DMS53 treated with DMSO at 0.1 percent for 48 hours (cell line): ENCODE results near the gene ATP8B4.
A peak's percentile ranks its signal among the peaks of the same experiment; 100 is the strongest.
"Not testable (repeated sequence)": the region's sequence is repeated elsewhere in the genome, so short reads cannot be mapped to it uniquely, and the experiment has no call there.

ENCODE experiments used
- DNase-seq: peaks from one replicate; lab custom pipeline; 2025; ENCODE audit not compliant: unreplicated experiment; lab: John Stamatoyannopoulos, UW

Gene ATP8B4, protein sequence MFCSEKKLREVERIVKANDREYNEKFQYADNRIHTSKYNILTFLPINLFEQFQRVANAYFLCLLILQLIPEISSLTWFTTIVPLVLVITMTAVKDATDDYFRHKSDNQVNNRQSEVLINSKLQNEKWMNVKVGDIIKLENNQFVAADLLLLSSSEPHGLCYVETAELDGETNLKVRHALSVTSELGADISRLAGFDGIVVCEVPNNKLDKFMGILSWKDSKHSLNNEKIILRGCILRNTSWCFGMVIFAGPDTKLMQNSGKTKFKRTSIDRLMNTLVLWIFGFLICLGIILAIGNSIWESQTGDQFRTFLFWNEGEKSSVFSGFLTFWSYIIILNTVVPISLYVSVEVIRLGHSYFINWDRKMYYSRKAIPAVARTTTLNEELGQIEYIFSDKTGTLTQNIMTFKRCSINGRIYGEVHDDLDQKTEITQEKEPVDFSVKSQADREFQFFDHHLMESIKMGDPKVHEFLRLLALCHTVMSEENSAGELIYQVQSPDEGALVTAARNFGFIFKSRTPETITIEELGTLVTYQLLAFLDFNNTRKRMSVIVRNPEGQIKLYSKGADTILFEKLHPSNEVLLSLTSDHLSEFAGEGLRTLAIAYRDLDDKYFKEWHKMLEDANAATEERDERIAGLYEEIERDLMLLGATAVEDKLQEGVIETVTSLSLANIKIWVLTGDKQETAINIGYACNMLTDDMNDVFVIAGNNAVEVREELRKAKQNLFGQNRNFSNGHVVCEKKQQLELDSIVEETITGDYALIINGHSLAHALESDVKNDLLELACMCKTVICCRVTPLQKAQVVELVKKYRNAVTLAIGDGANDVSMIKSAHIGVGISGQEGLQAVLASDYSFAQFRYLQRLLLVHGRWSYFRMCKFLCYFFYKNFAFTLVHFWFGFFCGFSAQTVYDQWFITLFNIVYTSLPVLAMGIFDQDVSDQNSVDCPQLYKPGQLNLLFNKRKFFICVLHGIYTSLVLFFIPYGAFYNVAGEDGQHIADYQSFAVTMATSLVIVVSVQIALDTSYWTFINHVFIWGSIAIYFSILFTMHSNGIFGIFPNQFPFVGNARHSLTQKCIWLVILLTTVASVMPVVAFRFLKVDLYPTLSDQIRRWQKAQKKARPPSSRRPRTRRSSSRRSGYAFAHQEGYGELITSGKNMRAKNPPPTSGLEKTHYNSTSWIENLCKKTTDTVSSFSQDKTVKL

DNA sequence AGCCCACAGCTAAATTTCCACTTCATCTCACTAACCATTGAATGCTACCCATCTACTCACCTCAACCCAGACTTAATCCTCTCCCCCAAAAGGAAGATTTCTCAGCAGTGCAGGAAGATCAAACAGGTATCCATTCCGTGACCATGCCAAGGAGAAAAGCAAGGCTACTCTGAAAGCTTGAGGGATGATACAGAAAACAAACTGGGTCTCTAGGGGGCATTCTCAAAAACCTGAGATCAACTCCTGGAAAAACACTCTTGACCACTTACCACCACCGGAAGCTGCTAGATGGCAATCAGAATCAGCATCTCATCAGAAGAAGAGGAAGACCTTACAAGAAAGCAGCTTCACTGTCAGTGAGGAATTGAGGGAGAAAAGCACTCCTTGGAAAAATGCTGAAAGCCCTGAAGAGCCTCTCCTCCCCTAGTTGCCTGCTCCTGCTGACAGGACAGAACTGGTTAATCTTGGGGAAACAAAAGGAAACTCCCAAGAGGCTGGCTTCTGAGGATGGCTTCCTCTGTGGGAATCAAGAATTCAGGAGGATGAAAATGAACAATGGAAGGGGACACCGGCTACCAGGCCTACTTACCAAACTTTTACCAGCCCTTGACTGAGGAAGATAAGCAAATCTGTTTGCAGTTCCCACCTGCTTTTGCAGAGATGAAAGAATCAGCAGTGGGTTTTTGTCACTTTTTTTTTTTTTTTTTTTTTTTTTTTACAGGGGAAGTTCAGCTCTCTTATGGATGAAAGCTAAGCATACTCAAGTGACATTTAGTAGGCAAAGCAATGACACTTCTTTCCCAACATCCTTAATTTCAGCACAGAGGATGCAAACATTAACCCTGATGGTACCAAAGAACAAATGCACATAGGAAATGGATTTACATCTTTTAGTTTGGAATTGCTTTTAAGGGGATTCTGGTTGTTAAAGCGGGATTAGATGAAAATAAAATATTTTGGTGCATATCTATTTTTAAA lies at the start of gene ATP8B4:
Gene ATP8B4 (minus strand): TSS at position 171 of the 978 bp plus-strand sequence. CDS start 12,267 bp downstream, outside the sequence.
- no peak for DNase-seq

DNA sequence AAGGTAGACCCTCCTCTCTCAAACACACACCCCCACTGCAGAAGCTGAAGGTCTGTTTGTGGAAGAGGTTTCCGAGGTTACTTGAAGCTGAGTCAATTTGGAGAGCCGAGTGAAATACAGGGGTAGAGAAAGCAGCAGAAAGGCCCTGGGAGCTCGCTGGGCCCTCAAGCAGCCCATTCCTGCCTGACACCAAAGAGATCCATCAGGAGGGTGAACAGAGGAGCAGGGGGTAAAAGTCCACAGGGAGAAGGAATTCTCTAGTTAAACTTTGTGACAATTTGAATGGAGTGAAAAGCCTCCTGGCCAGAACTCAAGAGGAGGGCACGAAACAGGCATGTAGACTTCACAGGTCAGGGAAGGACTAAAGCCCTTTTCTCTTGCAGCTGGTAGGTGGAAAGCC lies 49.3 kb upstream of the ATP8B4 start:
- no peak for DNase-seq

DNA sequence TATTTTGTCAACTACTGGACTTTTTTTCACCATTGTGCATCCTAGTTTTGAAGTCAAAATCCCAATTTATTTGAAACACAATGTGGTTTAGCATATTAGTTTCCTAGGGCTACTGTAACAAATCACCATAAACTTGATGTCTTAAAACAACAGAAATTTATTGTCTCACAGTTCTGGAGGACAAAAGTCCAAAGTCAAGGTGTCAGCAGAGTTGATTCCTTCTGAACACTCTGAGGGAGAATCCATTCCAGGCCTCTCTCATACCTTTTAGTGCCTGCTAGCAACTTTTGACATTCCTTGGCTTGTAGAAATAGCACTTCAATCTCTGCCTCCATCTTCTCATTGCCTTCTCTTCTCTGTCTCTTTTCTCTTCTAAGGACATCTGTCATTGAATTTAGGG lies 48.1 kb upstream of the ATP8B4 start:
- no peak for DNase-seq

DNA sequence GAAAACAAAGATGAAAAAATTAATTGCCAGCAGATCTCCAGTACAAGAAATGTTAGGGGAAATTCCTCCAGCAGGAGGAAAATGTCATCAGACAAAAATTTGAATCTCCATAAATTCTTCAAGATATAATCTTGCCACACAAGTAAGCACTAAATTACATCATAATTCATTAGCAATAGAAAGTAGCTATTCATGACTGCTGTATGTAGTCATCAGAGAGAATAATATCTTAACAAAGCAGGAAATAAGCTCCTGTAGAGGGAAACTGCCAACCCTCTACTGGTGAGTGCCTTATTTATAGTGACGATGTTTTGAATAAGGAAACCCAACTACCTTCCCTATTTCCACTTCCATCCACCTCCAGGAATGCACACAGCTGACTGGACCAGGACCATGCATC lies 47.2 kb upstream of the ATP8B4 start:
- no peak for DNase-seq

DNA sequence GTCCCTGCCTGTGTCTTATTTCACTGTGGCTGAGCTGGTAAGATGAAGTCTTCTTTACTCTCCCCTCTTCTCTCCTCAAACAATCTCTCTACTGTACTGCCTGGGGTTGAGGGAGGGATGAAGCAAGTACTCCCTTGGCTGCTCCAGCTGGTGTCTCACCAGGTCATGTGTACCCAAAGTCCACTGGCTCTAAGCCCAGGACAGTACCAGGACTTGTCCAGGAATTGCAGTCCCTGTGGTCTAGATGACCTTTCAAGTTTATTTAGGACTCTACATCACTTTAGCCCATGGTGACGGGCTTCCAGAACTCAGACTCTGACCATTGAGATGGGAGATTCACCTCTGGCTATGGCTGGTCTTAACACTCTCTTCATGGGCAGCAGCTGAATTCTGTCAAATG lies 45.4 kb upstream of the ATP8B4 start:
- DNase-seq: no peak

DNA sequence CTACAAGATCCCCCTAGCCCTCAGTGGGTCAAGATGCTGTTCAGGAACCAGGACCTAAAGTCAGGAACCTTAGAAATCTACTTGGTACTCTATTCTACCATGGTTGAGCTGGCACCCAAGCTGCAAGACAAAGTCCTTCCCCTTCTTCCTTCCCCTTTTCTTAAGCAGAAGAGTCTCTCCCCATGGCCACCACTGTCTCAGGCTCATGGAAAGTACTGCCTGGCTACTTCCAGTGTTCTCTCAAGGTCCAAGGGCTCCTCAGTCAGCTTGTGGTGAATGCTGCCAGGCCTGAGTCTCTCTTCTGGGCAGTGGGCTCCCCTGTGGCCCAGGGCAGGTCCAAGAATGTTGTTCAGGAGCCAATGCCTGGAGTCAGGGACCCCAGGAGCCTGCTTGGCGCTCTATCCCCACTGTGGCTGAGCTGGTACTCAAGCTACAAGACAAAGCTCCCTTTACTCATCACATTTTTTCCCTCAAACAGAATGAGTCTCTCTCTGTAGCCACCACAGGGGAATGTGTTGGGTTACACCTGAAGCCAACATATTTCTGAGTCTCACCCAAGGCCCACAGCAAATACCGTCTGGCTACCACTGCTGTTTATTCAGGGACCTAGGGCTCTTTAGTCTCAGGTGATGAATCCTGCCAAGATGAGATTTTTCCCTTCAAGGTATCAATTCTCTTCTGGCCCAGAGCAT lies 44.8 kb upstream of the ATP8B4 start:
- no peak for DNase-seq

DNA sequence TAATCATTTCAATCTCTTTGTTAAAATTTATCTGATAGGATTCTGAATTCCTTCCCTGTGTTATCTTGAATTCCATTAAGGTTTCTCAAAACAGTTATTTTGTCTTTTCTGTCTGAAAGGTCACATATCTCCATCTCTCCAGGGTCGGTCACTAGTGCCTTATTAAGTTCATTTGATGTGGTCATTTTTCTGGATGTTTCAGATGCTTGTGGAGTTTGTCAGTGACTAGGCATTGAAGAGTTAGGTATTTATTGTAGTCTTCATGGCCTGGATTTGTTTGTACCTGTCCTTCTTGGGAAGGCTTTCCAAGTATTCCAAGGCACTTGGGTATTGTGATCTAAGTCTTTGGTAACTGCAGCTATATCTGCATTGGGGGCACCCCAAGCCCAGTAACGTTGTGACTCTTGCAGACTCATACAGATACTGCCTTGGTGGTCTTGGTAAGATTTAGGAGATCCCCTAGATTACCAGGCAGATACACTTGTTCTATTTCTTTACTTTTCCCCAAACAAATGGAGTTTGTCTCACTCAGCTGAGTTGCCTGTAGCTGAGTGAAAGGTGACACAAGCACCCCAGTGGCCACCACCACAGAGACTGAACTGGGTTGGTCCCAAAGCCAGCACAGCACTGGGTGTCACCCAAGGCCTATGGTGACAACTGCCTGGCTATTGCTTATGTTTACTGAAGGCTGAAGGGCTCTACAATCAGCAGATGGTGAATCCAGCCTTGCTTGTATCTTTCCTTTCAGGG lies 44.1 kb upstream of the ATP8B4 start:
- DNase-seq: no peak

DNA sequence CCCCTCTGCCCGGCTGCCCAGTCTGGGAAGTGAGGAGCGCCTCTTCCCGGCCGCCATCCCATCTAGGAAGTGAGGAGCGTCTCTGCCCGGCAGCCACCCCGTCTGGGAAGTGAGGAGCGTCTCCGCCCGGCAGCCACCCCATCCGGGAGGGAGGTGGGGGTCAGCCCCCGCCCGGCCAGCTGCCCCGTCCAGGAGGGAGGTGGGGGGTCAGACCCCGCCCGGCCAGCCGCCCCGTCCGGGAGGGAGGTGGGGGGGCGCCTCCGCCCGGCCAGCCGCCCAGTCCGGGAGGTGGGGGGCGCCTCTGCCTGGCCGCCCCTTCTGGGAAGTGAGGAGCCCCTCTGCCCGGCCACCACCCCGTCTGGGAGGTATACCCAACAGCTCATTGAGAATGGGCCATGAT lies 39.2 kb upstream of the ATP8B4 start:
- not testable (repeated sequence) for DNase-seq

DNA sequence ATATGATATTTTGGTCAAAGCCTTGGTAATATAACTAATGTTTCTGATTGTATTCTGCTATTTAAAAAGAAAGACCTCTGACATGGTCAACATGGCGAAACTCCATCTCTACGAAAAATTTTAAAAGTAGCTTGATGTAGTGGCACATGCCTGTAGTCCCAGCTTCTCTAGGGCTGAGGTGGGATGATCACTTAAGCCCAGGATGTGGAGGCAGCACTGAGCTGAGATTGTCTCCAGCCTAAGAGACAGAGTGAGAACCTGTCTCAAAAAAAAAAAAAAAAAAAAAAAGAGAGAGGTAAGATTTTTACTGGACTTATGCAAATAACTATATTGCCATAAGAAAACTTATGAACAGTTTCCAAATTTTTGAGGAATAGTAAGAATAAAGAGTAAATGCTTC lies 32.4 kb upstream of the ATP8B4 start:
- no peak for DNase-seq

DNA sequence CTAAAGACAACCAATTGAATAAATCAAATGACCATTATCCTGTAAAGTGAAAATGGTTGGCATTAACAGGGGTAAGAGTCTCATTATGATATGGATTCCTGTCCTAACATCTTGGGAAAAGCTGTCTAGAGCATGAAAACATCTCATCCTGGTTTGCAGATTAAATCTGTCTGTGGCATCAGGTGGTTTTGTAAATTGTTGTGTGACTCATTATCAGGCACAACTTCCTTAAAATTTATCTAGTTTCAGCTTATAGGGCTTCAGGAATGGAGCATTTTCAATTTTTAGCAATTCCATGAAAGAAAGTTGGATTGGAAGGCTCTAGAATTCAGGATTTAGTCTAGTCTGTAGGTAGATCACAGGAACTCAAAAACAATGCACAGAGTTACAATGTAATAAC lies 31.8 kb upstream of the ATP8B4 start:
- DNase-seq: no peak

DNA sequence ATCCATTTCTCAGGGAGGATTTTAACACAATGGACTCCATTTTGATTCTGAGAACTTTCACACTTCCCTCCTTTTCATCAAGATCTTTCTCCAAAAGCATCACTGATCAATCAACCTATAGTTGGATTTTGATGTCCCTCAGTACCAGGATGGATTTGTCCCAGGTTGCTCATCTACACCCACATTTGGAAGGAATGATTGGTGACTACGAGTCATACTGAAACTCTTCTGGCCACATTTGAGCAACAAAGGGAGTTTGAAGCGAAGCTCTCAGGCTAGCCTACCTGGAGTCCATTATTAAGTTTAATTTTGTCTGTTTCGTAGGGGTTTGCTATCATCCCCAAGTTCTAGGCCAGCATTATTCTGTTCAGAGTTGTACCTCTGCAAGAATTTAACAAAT lies 31.3 kb upstream of the ATP8B4 start:
- no peak for DNase-seq

DNA sequence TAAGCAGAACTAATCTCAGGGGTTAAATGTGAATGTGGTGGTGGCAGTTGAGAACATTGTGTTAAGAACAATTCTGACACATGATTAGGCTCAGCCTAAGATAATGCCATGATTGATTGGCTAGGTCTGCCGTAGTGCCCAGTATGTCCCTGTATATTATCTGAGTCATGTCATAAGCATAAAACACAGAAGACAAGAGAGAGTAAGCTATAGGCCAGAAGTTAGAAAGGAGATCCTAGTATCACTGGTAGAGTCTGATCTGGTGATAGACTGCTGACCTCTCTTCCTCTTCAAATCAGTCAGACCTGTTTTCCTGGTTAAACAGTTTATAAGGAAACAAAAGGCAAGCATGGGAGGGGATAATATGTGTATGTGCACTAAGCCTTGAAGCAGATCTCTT lies 30.1 kb upstream of the ATP8B4 start:
- DNase-seq: peak; percentile 78

DNA sequence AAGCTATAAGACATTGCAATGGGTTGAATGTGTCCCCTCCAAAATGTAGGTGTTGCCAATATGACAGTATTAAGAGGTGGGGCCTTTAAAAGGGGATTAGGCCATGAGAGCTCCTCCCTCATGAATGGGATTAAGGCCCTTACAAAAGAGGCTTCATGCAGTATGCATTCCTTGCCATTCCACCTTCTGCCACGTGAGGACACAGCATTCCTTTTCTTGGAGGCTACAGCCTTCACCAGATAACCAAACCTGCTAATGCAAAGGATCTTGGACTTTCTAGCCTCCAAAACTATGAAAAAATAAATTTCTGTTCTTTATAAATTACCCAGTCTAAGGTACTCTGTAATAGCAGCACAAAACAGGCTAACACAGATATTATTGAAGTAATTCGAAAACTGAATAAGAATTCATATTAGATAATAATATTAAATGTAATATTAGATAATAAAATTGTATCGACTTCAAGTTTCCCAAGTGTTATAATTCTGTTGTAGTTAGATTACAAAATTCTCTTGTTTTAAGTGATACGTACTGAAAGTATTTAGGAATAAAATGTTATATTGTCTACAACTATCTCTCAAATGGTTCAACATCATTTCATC lies 29.4 kb upstream of the ATP8B4 start:
- peak; percentile 32 for DNase-seq

DNA sequence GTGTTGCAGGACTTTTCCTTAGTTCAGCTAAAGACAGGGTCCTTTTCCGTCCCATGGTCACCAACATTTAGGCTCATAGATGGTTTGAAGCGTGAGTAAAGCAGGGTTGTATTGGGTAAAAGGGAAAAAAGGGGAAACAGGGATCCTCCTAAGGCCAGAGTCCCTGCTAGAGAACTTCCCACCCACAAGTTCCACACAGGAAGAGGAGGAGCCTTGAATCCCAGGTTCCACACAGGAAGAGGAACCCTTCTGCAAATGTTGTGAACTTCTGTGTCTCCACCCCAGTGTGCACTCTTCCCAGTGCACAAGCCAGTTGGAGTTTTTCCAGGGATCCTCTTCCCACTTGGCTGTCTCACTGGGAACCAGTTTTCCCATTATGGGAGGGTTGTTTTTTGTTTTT lies 27.6 kb upstream of the ATP8B4 start:
- DNase-seq: no peak

DNA sequence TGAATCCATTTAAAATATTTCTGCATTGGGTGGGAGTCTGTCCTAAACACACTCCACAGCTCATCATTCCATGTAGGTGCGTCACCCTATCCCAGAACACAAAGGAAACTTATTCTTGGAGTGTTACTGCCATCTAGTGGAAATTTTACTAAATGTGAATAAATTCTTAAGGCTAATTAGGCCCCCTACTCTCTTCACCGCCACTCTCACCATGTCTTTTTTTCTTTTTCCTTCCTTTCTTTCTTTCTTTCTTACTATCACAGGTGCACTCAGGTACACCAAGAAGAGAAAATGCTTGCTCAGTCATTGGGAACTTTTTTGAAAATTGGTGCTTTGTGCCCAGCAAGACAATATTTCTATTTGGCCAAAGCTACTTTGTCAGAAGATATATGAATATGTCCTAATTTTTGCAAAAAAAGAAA lies 26.4 kb upstream of the ATP8B4 start:
- peak; percentile 55 for DNase-seq

DNA sequence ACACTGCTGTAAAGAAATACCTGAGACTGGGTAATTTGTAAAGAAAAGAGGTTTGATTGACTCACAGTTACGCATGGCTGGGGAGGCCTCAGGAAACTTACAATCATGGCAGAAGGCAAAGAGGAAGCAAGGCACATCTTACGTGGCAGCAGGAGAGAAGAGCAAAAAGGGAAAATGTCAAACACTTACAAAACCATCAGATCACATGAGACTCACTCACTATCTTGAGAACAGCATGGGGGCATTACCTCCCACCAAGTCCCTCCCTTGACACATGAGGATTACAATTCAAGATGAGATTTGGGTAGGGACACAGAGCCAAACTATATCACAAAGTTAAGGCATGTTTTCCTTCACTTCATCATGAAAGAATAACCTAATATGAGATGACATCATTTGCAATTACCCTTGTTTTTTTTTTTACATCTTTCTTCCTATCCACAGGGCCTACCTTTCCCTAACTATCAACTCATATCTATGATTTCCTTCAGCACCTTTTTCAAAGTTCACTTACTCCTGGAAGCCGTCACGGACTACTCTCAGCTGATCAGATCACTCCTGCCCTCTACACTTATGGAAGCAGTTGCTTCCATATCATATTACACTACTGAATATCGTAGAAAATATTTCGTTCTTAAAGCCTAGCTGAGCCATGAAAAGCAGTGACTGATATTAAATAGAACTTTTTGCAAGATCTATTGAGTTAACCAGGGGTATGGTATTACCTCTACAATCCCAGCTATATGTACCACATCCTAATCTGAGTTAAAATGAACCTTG lies 25.5 kb upstream of the ATP8B4 start:
- no peak for DNase-seq

DNA sequence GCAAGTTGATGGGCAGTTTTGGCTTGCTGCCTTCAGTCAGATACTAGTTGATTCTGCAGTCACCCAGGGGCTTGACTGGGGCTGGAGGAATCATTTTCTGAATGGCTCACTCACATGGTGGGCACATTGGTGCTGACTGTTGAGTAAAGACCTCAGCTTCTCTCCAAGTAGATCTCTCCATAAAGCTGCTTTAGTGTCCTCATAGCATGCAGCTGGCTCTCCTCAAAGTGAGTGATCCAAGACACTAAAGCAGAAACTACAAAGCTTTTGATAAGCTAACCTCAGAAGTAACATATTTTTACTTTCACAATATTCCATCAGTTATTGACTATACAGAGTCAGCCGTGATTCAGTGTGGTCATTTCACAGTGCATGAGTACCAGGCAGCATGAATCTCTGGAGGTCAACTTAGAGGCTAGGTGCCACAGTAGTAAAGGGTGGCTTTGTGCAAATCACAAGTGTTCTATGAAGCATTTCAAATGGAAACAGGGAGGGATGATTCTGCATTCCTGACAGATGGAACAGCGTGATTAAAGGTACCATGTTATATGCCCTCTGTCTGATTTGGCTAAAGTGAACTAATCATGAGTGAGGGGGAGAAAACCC lies 24.3 kb upstream of the ATP8B4 start:
- DNase-seq: no peak
